Myocyte (in vitro differentiated cells): Measurements from ENCODE around the gene SSR1. TPM values are rescaled to one million over a fixed set of nuclear protein-coding genes. Genes with fewer than 3 reads are reported as not detected.

Experiments
- DNase-seq: peaks from one replicate; pipeline ENCODE4 v3.0.0-alpha.2; 2012; ENCODE audit warnings: low read depth
- total RNA-seq: library from RNA; depleted of rRNA; stranded (reverse); fragments of >200 nt; gene quantifications from 2 replicates; pipeline ENCODE4 v1.2.3, GENCODE V29; 2014

Gene SSR1
- total RNA-seq, 1 donor from 2014 or later, result 74.2 TPM

DNA sequence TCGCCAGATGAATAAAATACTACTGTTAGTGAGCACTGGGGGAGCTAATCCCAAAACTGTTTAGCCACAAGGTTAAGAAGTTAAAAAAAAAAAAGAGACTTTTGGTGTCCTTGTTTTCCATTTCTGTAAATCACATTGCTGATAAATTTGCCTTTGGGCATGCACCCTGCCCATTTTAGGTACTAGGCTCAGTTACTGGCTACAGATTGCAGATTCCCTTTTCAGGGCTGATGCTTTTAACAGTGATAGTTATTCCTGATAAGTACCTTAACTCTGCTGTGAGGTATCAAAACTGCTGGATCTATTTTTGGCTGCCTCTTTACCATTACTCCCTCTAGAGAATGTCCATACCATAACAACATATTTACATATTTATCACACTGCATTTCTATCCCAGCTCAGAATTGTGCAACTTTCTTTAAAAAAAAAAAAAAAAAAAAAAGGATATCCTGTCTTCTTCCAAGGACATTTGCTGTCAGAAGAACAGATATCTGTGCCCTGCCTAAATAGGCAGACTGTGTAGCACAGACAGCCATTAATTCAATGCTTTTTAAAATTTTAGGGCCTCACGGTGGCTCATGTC is 94.5 kb downstream of the SSR1 start:
- DNase-seq, result peak; percentile 31

Other genes with a start within 250 kb of the SSR1 start
- 19.6 and 26.4 TPM in 2 replicates for gene RREB1, start 205.2 kb downstream of the SSR1 start, total RNA-seq
- gene CAGE1, start 76.5 kb upstream of the SSR1 start, total RNA-seq, result not detected in 2 replicates
- gene RIOK1, start 76.6 kb upstream of the SSR1 start, total RNA-seq, result 13.9 and 15.4 TPM in 2 replicates
- gene DSP, start 228.5 kb upstream of the SSR1 start, total RNA-seq, result 7.8 and 13.1 TPM in 2 replicates